Left lobe of liver (tissue), 2 donors: ENCODE measurements around the gene CBX2. TPM values are rescaled to one million over a fixed set of nuclear protein-coding genes. Genes with fewer than 3 reads are reported as not detected.

Experiments
- ATAC-seq: fragments of 200-7000 bp; cut with Tn5 transposase; one replicate; pipeline ENCODE4 v1.9.1; 2020; ENCODE audit warnings: mild to moderate bottlenecking, moderate library complexity
- DNase-seq: peaks from one replicate; pipeline ENCODE4 v3.0.0-alpha.2; 2020; ENCODE audit warnings: low spot score
- total RNA-seq: library from RNA; stranded (reverse); gene quantifications from one replicate; pipeline ENCODE4 v1.2.1, GENCODE V29; 2021
- donor health status: DM: no; HTN: no; CAD: no; lungs with moderate emphysema.
- donor health status: DM: no; HTN: yes; CAD: no.

The CBX2 gene
- total RNA-seq, 1 donor from 2014 or later = 0.75 TPM

GRCh38 chr17:79811011-79811867 is 33.3 kb downstream of the CBX2 start:
- ATAC-seq = peak; percentile 48
- no peak for DNase-seq

- ATAC-seq (no peak), DNase-seq (no peak)
Observed at GRCh38 chr17:79811868-79812352, 34.0 kb downstream of the CBX2 start.

GRCh38 chr17:79812353-79813258 is 34.7 kb downstream of the CBX2 start:
- no peak for ATAC-seq
- no peak for DNase-seq

- no peak for DNase-seq
- ATAC-seq = no peak
Observed at GRCh38 chr17:79813297-79814126, 35.6 kb downstream of the CBX2 start.

- DNase-seq (no peak), ATAC-seq (no peak)
Observed at GRCh38 chr17:79814127-79814973, 36.4 kb downstream of the CBX2 start.

- ATAC-seq = peak; percentile 88
- peak; percentile 73 for DNase-seq
Observed at GRCh38 chr17:79814974-79815835, 37.3 kb downstream of the CBX2 start.

- ATAC-seq = no peak
- DNase-seq = no peak
Observed at GRCh38 chr17:79815836-79816461, 38.0 kb downstream of the CBX2 start.

GRCh38 chr17:79818026-79818758 is 40.2 kb downstream of the CBX2 start:
- DNase-seq (no peak), ATAC-seq (no peak)

- ATAC-seq (no peak), DNase-seq (no peak)
Observed at GRCh38 chr17:79819085-79819484, 41.1 kb downstream of the CBX2 start.

- DNase-seq (no peak), ATAC-seq (no peak)
Observed at GRCh38 chr17:79819534-79820276, 41.8 kb downstream of the CBX2 start.

- no peak for ATAC-seq
- no peak for DNase-seq
Observed at GRCh38 chr17:79820959-79821330, 43.0 kb downstream of the CBX2 start.

- DNase-seq (no peak), ATAC-seq (peak; percentile 37)
Observed at GRCh38 chr17:79821331-79822095, 43.6 kb downstream of the CBX2 start.

GRCh38 chr17:79822583-79823124 is 44.7 kb downstream of the CBX2 start:
- no peak for DNase-seq

GRCh38 chr17:79824234-79824633 is 46.3 kb downstream of the CBX2 start:
- DNase-seq (no peak), ATAC-seq (no peak)

More at GRCh38 chr17:79822583-79823124, 44.7 kb downstream of the CBX2 start:
- peak; percentile 35 for ATAC-seq

- peak; percentile 34 for ATAC-seq
- DNase-seq = no peak
Observed at GRCh38 chr17:79824893-79825579, 47.1 kb downstream of the CBX2 start.
